HEK293T (cell line): Measurements from ENCODE around the gene NME9.

ENCODE experiments used
- FOXM1 ChIP-seq: fragments of 450-650 bp; IDR thresholded peaks from 2 replicates; pipeline ENCODE4 v1.6.1; 2017; ENCODE audit warnings: mild to moderate bottlenecking, borderline replicate concordance
- L3MBTL2 ChIP-seq: fragments of 450-650 bp; conservative IDR thresholded peaks from 2 replicates; pipeline ENCODE4 v1.6.1; 2016; ENCODE audit warnings: mild to moderate bottlenecking

- TF ChIP-seq FOXM1 (no peak), L3MBTL2 (no peak)
These were observed 33.0 kb downstream of the NME9 start for GRCh38 chr3:138296639-138297038.
